DOHH2 (cell line): Measurements from ENCODE around the gene CDH18.

Source experiments
- H3F3A ChIP-seq: fragments of 200-600 bp; sonication (generic), shearing (Covaris generic); 2 replicates; pipeline ENCODE4 v1.6.0; 2016; ENCODE audit warnings: antibody characterized with exemption, mild to moderate bottlenecking; ENCODE audit not compliant: control insufficient read depth, insufficient read depth
- H3K27ac ChIP-seq: fragments of 200-600 bp; sonication (generic); 2 replicates; pipeline ENCODE4 v1.5.1; 2014; ENCODE audit warnings: low read depth, mild to moderate bottlenecking, low read length, moderate library complexity
- H3K27me3 ChIP-seq: fragments of 200-600 bp; sonication (generic); 2 replicates; pipeline ENCODE4 v1.6.1; 2014; ENCODE audit warnings: mild to moderate bottlenecking, low read length, mixed read lengths; ENCODE audit not compliant: control insufficient read depth
- H3K36me3 ChIP-seq: fragments of 200-600 bp; sonication (generic); 2 replicates; pipeline ENCODE4 v1.6.1; 2014; ENCODE audit warnings: mild to moderate bottlenecking, low read length, moderate library complexity, mixed read lengths; ENCODE audit not compliant: control insufficient read depth
- H3K4me1 ChIP-seq: fragments of 200-600 bp; sonication (generic); 2 replicates; pipeline ENCODE4 v1.6.1; 2014; ENCODE audit warnings: mild to moderate bottlenecking, low read length, mixed read lengths; ENCODE audit not compliant: control insufficient read depth
- H3K4me2 ChIP-seq: fragments of 200-600 bp; sonication (generic); 2 replicates; pipeline ENCODE4 v1.6.0; 2014; ENCODE audit warnings: mild to moderate bottlenecking, low read length, moderate library complexity
- H3K4me3 ChIP-seq: fragments of 200-600 bp; sonication (generic); 2 replicates; pipeline ENCODE4 v1.5.1; 2014; ENCODE audit warnings: mild to moderate bottlenecking, low read length, mixed read lengths
- H3K79me2 ChIP-seq: fragments of 200-600 bp; sonication (generic); 2 replicates; pipeline ENCODE4 v1.6.1; 2014; ENCODE audit warnings: mild to moderate bottlenecking, low read length, mixed read lengths; ENCODE audit not compliant: control insufficient read depth
- H3K9me2 ChIP-seq: fragments of 200-600 bp; sonication (generic); replicated peaks from 2 replicates; pipeline ENCODE4 v1.6.1; 2014; ENCODE audit warnings: mild to moderate bottlenecking, low read length, mixed read lengths; ENCODE audit not compliant: control insufficient read depth
- H3K9me3 ChIP-seq: fragments of 200-600 bp; sonication (generic); 2 replicates; pipeline ENCODE4 v1.6.1; 2014; ENCODE audit warnings: antibody characterized with exemption, low read length, mixed read lengths; ENCODE audit not compliant: control insufficient read depth, insufficient read depth
- H4K20me1 ChIP-seq: fragments of 200-600 bp; sonication (generic); 2 replicates; pipeline ENCODE4 v1.6.0; 2014; ENCODE audit warnings: low read depth, mild to moderate bottlenecking, antibody characterized with exemption, low read length, moderate library complexity; ENCODE audit not compliant: control insufficient read depth, insufficient read depth
- EZH2phosphoT487 ChIP-seq: fragments of 200-600 bp; sonication (generic); IDR thresholded peaks from 2 replicates; pipeline ENCODE4 v1.6.1; 2017; ENCODE audit warnings: borderline replicate concordance, mild to moderate bottlenecking, antibody characterized with exemption, low read length, moderate library complexity, mixed read lengths
- TF ChIP-seq, protein P1 (sequence below): fragments of 200-600 bp; sonication (generic); IDR thresholded peaks from one replicate; pipeline ENCODE4 v1.5.1; 2014; ENCODE audit warnings: antibody characterized with exemption, mild to moderate bottlenecking, low read depth, low read length; ENCODE audit not compliant: poor library complexity, severe bottlenecking

CDH18 gene

DNA sequence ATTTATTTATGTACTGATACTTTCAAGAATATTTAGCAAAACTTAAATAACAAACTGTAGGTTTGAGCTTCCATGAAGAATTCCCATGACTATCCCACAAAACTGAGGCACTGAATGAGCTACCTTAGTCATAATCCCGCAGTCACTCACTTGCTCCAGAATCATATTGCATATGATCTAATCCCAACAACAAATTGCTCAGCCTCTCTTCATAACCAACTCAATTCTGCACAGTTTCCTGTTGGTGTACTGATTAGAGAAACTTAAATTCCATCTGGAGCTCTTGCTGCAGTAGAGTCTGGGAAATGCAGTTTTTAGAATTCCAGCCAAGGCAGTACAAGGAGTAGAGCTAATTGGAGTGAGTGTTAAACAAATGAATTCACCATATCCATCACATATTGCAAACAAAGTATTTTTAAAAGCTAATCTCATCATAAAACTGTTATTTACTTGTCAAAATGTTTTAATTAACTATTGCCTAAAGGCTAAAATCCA is 35.7 kb upstream of the CDH18 start:
- H3F3A ChIP-seq, result no peaks in the 10 kb centered on the region
- no peak overlapping the region for H3K4me2 ChIP-seq
- H3K9me3 ChIP-seq, result no peaks in the 10 kb centered on the region
- H3K27ac ChIP-seq, result no peak overlapping the region
- no peaks in the 10 kb centered on the region for H3K4me1 ChIP-seq
- H3K4me3 ChIP-seq, result no peak overlapping the region
- no peaks in the 10 kb centered on the region for H3K27me3 ChIP-seq
- H3K9me2 ChIP-seq, result no peaks in the 10 kb centered on the region
- no peaks in the 10 kb centered on the region for H4K20me1 ChIP-seq
- no peaks in the 10 kb centered on the region for H3K36me3 ChIP-seq
- TF ChIP-seq, protein P1, sequence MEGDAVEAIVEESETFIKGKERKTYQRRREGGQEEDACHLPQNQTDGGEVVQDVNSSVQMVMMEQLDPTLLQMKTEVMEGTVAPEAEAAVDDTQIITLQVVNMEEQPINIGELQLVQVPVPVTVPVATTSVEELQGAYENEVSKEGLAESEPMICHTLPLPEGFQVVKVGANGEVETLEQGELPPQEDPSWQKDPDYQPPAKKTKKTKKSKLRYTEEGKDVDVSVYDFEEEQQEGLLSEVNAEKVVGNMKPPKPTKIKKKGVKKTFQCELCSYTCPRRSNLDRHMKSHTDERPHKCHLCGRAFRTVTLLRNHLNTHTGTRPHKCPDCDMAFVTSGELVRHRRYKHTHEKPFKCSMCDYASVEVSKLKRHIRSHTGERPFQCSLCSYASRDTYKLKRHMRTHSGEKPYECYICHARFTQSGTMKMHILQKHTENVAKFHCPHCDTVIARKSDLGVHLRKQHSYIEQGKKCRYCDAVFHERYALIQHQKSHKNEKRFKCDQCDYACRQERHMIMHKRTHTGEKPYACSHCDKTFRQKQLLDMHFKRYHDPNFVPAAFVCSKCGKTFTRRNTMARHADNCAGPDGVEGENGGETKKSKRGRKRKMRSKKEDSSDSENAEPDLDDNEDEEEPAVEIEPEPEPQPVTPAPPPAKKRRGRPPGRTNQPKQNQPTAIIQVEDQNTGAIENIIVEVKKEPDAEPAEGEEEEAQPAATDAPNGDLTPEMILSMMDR, result no peak
- H3K79me2 ChIP-seq, result no peaks in the 10 kb centered on the region

DNA sequence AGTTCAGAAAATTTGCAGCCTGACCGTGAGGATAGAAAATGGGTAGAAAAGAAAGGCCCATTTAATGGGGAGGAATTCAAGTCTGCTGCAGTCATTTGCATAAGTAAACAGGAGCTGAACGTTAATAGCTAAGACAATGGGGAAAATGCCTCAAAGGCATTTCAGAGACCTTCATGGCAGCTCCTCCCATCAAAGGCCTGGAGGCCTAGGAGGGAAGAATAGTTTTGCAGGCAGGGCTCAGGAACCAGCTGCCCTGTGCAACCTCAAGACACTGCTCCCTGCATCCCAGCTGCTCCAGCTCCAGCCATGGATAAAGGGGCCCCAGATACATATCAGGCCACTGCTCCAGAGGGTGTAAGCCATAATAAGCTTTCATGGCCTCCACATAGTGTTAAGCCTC is 32.2 kb upstream of the CDH18 start:
- Histone ChIP-seq H3K27me3 (no peaks in the 10 kb centered on the region), H3K36me3 (no peaks in the 10 kb centered on the region), H4K20me1 (no peaks in the 10 kb centered on the region), H3K9me3 (no peaks in the 10 kb centered on the region), H3K4me3 (no peak overlapping the region), H3K4me2 (no peak overlapping the region), H3K4me1 (no peaks in the 10 kb centered on the region), H3F3A (no peaks in the 10 kb centered on the region), H3K79me2 (no peaks in the 10 kb centered on the region), H3K27ac (no peak overlapping the region), H3K9me2 (no peaks in the 10 kb centered on the region)
- TF ChIP-seq, protein P1, result no peak
- no peak for TF ChIP-seq EZH2phosphoT487

DNA sequence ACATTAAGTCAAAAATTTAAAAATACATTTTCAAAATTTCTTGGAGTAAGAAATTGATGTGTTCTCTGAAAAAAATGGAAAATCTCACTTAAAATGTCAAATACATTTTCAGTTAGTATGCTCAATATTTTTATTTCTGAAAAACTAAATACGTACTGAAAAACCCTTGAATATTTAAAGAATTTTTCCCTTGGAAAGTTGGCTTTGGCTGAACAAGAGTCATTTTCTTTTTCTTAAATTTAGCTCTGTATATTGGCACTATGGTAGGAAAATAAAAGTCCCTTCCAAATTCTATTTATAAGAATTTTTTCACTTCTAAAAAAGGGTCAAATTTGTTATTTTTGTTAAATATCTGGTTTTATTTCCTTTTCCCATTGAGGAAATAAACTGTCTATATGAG is 29.0 kb upstream of the CDH18 start:
- no peak overlapping the region for H3K4me2 ChIP-seq
- no peaks in the 10 kb centered on the region for H3K36me3 ChIP-seq
- H4K20me1 ChIP-seq, result no peaks in the 10 kb centered on the region
- TF ChIP-seq, protein P1, result no peak
- no peak for TF ChIP-seq EZH2phosphoT487
- H3K4me3 ChIP-seq, result no peak overlapping the region
- no peaks in the 10 kb centered on the region for H3K9me3 ChIP-seq
- H3K27ac ChIP-seq, result no peak overlapping the region
- no peaks in the 10 kb centered on the region for H3K9me2 ChIP-seq
- no peaks in the 10 kb centered on the region for H3K79me2 ChIP-seq
- H3K4me1 ChIP-seq, result no peaks in the 10 kb centered on the region
- no peaks in the 10 kb centered on the region for H3K27me3 ChIP-seq
- no peaks in the 10 kb centered on the region for H3F3A ChIP-seq

DNA sequence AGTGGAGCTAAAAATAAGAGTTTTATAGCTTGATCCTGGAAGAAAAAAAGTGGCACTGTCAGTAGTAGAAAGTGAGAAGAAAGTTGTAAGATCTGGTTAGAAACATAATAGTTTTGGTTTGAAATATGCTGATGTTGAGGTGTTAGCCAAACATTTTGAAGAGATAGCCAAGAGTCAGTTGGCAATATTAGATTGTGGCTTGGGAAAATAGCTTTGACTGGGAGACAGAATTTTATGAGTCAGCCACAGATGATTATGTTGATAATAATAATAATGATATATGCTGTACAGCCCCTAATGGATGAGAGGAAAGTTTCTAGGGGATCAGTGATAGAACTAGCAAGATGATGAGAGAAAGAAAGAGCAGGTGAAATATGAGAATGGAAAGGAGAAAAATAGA is 12.4 kb upstream of the CDH18 start:
- TF ChIP-seq EZH2phosphoT487, result no peak
- TF ChIP-seq, protein P1, result no peak
- no peaks in the 10 kb centered on the region for H3K79me2 ChIP-seq
- no peaks in the 10 kb centered on the region for H3K27me3 ChIP-seq
- no peaks in the 10 kb centered on the region for H3K9me2 ChIP-seq
- H3F3A ChIP-seq, result no peaks in the 10 kb centered on the region
- H3K4me2 ChIP-seq, result no peak overlapping the region
- no peaks in the 10 kb centered on the region for H3K4me1 ChIP-seq
- no peaks in the 10 kb centered on the region for H3K36me3 ChIP-seq
- H4K20me1 ChIP-seq, result no peaks in the 10 kb centered on the region
- no peak overlapping the region for H3K4me3 ChIP-seq
- no peak overlapping the region for H3K27ac ChIP-seq
- peaks cover 4% of the 10 kb centered on the region; the same call in 1 of the 2 replicates for H3K9me3 ChIP-seq
